RWPE2 (cell line): Measurements from ENCODE around the gene MESP2.
A peak's percentile ranks its signal among the peaks of the same experiment; 100 is the strongest.

Experiments used
- ATAC-seq: fragments of 200-7000 bp; cut with Tn5 transposase; 3 replicates; pipeline ENCODE4 v1.9.1; 2021; ENCODE audit warnings: low read depth
- DNase-seq: peaks from one replicate; pipeline ENCODE4 v3.0.0-alpha.2; 2020; ENCODE audit warnings: low spot score
- H3K27ac ChIP-seq: fragments of 450-650 bp; 2 replicates; pipeline ENCODE4 v1.5.1; 2017; ENCODE audit warnings: mild to moderate bottlenecking; ENCODE audit not compliant: poor library complexity, severe bottlenecking
- H3K27me3 ChIP-seq: fragments of 250-450 bp; sonication (Bioruptor Pico); 2 replicates; pipeline ENCODE4 v1.5.1; 2021; ENCODE audit warnings: mild to moderate bottlenecking, moderate library complexity; ENCODE audit not compliant: insufficient read depth, poor library complexity, severe bottlenecking
- H3K36me3 ChIP-seq: fragments of 250-450 bp; sonication (Bioruptor Pico); 2 replicates; pipeline ENCODE4 v1.5.1; 2020; ENCODE audit warnings: low read depth, mild to moderate bottlenecking, moderate library complexity
- H3K4me1 ChIP-seq: fragments of 250-450 bp; sonication (Bioruptor Pico); 2 replicates; pipeline ENCODE4 v1.5.1; 2021; ENCODE audit warnings: mild to moderate bottlenecking, moderate library complexity; ENCODE audit not compliant: insufficient read depth, poor library complexity, severe bottlenecking
- H3K4me3 ChIP-seq: fragments of 250-450 bp; sonication (Bioruptor Pico); 2 replicates; pipeline ENCODE4 v1.5.1; 2021; ENCODE audit warnings: mild to moderate bottlenecking, moderate library complexity; ENCODE audit not compliant: severe bottlenecking
- H3K9me3 ChIP-seq: fragments of 250-450 bp; sonication (Bioruptor Pico); 2 replicates; pipeline ENCODE4 v1.5.1; 2021; ENCODE audit warnings: mild to moderate bottlenecking, moderate library complexity; ENCODE audit not compliant: severe bottlenecking
- CTCF ChIP-seq: fragments of 450-650 bp; IDR thresholded peaks from one replicate; pipeline ENCODE4 v1.5.1; 2017; ENCODE audit warnings: mild to moderate bottlenecking, moderate library complexity; ENCODE audit not compliant: poor library complexity, severe bottlenecking

The MESP2 gene

GRCh38 chr15:89776274-89777072, at the start of gene MESP2:
Gene MESP2, plus strand, starts transcription at chr15:89776332. Its CDS starts 26 bp downstream, at chr15:89776358.
- H3K27ac ChIP-seq, result peak within 1 kb of the TSS; percentile 6
- no peaks in the 10 kb centered on the region for H3K9me3 ChIP-seq
- no peaks in the 10 kb centered on the region for H3K36me3 ChIP-seq
- DNase-seq (peak; percentile 77), ATAC-seq (peak; percentile 54)
- TF ChIP-seq CTCF, result peak; percentile 20
- peak within 1 kb of the TSS; percentile 19 for H3K4me3 ChIP-seq
- H3K27me3 ChIP-seq, result no peaks in the 10 kb centered on the region
- H3K4me1 ChIP-seq, result peaks cover 27% of the 10 kb centered on the region

GRCh38 chr15:89728254-89728653, 47.9 kb upstream of the MESP2 start:
- DNase-seq (no peak), ATAC-seq (peak; percentile 28; the same call in 1 of the 3 replicates)
- TF ChIP-seq CTCF, result no peak
- H3K4me1 ChIP-seq, result no peaks in the 10 kb centered on the region
- no peaks in the 10 kb centered on the region for H3K9me3 ChIP-seq
- H3K27me3 ChIP-seq, result no peaks in the 10 kb centered on the region
- no peak overlapping the region for H3K27ac ChIP-seq
- no peaks in the 10 kb centered on the region for H3K36me3 ChIP-seq
- H3K4me3 ChIP-seq, result no peak overlapping the region

GRCh38 chr15:89731275-89731674, 44.9 kb upstream of the MESP2 start:
- DNase-seq (no peak), ATAC-seq (no peak)
- H3K4me3 ChIP-seq, result no peak overlapping the region
- no peaks in the 10 kb centered on the region for H3K9me3 ChIP-seq
- no peaks in the 10 kb centered on the region for H3K36me3 ChIP-seq
- H3K27ac ChIP-seq, result no peak overlapping the region
- no peaks in the 10 kb centered on the region for H3K4me1 ChIP-seq
- no peak for TF ChIP-seq CTCF
- no peaks in the 10 kb centered on the region for H3K27me3 ChIP-seq

GRCh38 chr15:89732451-89733172, 43.5 kb upstream of the MESP2 start:
- H3K4me1 ChIP-seq, result no peaks in the 10 kb centered on the region
- H3K27me3 ChIP-seq, result no peaks in the 10 kb centered on the region
- ATAC-seq, result no peak
- H3K36me3 ChIP-seq, result no peaks in the 10 kb centered on the region
- no peak for TF ChIP-seq CTCF
- DNase-seq, result no peak
- H3K27ac ChIP-seq, result no peak overlapping the region
- H3K4me3 ChIP-seq, result no peak overlapping the region
- H3K9me3 ChIP-seq, result no peaks in the 10 kb centered on the region
